HG03432 (cell line): ENCODE results near the gene SLC38A10.
A peak's percentile ranks its signal among the peaks of the same experiment; 100 is the strongest.

Source experiments
- ATAC-seq: cut with Tn5 transposase; IDR thresholded peaks from one replicate; pipeline ENCODE4 v1.9.1; 2021; ENCODE audit warnings: mild to moderate bottlenecking, moderate library complexity; ENCODE audit not compliant: unreplicated experiment

SLC38A10 gene

GRCh38 chr17:81300586-81301155 lies 5.6 kb upstream of the SLC38A10 start:
- no peak for ATAC-seq

GRCh38 chr17:81299846-81300585 lies 4.9 kb upstream of the SLC38A10 start:
- no peak for ATAC-seq

GRCh38 chr17:81298991-81299738 lies 4.1 kb upstream of the SLC38A10 start:
- ATAC-seq, result no peak

GRCh38 chr17:81298325-81298990 lies 3.4 kb upstream of the SLC38A10 start:
- no peak for ATAC-seq

GRCh38 chr17:81295676-81296381 lies 722 bp upstream of the SLC38A10 start:
- peak; percentile 3 for ATAC-seq

- peak; percentile 19 for ATAC-seq
Observed at GRCh38 chr17:81294512-81295030, 536 bp downstream of the SLC38A10 start.

- no peak for ATAC-seq
Observed at GRCh38 chr17:81292450-81292849, 2.7 kb downstream of the SLC38A10 start.

GRCh38 chr17:81291662-81292061 lies 3.4 kb downstream of the SLC38A10 start:
- no peak for ATAC-seq

- no peak for ATAC-seq
Observed at GRCh38 chr17:81290230-81290629, 4.9 kb downstream of the SLC38A10 start.

GRCh38 chr17:81289627-81290026 lies 5.5 kb downstream of the SLC38A10 start:
- ATAC-seq, result no peak

- ATAC-seq, result no peak
Observed at GRCh38 chr17:81288715-81289114, 6.4 kb downstream of the SLC38A10 start.

GRCh38 chr17:81287741-81288430 lies 7.2 kb downstream of the SLC38A10 start:
- ATAC-seq, result no peak

- ATAC-seq, result no peak
Observed at GRCh38 chr17:81287152-81287551, 8.0 kb downstream of the SLC38A10 start.

GRCh38 chr17:81286491-81287145 lies 8.5 kb downstream of the SLC38A10 start:
- ATAC-seq, result no peak

- no peak for ATAC-seq
Observed at GRCh38 chr17:81285894-81286293, 9.2 kb downstream of the SLC38A10 start.

GRCh38 chr17:81285179-81285878 lies 9.8 kb downstream of the SLC38A10 start:
- ATAC-seq, result no peak

GRCh38 chr17:81282876-81283275 lies 12.2 kb downstream of the SLC38A10 start:
- no peak for ATAC-seq

- no peak for ATAC-seq
Observed at GRCh38 chr17:81282141-81282540, 13.0 kb downstream of the SLC38A10 start.

GRCh38 chr17:81280571-81280970 lies 14.5 kb downstream of the SLC38A10 start:
- no peak for ATAC-seq
